BJ (cell line): ENCODE data around the gene TMEM236. TPM values are rescaled to one million over a fixed set of nuclear protein-coding genes. Genes with fewer than 3 reads are reported as not detected.

Experiments used
- CTCF ChIA-PET: fragments of 350-600 bp; formaldehyde crosslinking; extraction: SDS; loops from one replicate; lab custom pipeline; 2021; ENCODE audit warnings: antibody characterized with exemption, inconsistent platforms; lab: Yijun Ruan, JAX
- POLR2A ChIA-PET: fragments of 300-600 bp; sonication (Branson Sonifier 250); formaldehyde crosslinking; extraction: SDS; loops from one replicate; lab custom pipeline; 2021; ENCODE audit warnings: antibody characterized with exemption; lab: Charles Lee
- DNase-seq: peaks from one replicate; pipeline ENCODE4 v3.0.0-alpha.2; 2011; ENCODE audit warnings: low read depth
- H3K27me3 ChIP-seq: 2 replicates; pipeline ENCODE4 v1.6.0; 2011; ENCODE audit warnings: low read length; ENCODE audit not compliant: control insufficient read depth, insufficient read depth
- H3K36me3 ChIP-seq: 2 replicates; pipeline ENCODE4 v1.5.1; 2011; ENCODE audit warnings: low read length; ENCODE audit not compliant: control insufficient read depth, insufficient read depth
- H3K4me3 ChIP-seq: 2 replicates; pipeline ENCODE4 v1.5.1; 2011; ENCODE audit warnings: low read depth, mild to moderate bottlenecking, control low read depth, low read length
- polyA plus RNA-seq: library from polyadenylated mRNA; depleted of rRNA; stranded (reverse); fragments of >200 nt; gene quantifications from 2 replicates; pipeline ENCODE4 v1.2.3, GENCODE V29; 2011
- TF ChIP-seq, protein P1 (sequence below): IDR thresholded peaks from 2 replicates; pipeline ENCODE4 v1.5.1; 2011; ENCODE audit warnings: low read depth, mild to moderate bottlenecking, control low read depth, inconsistent platforms, low read length, moderate library complexity; ENCODE audit not compliant: insufficient read depth

TMEM236 gene
- polyA plus RNA-seq, 1 experiment: 0.02 TPM

DNA sequence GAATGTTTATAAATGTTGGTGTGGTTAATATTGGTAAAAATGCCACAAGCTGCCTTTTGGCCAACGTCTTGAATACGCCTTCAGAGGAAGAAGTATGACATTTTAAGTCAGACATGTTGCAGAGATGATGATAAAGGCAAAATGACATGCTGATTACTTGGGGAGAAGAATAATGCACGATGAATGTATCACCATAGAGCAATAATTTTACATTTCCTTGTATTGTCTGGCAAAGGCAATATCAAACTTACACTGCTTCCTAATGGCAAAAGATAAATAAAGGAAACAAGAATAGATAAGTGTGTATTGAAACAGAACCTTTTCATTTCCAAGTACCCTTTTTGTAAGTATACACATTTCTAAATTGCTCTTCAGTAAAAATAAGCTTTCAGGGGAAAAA, 65.8 kb downstream of the TMEM236 start:
- Histone ChIP-seq H3K27me3 (no peaks in the 10 kb centered on the region), H3K36me3 (no peaks in the 10 kb centered on the region), H3K4me3 (no peak overlapping the region)
- no peak for DNase-seq
- CTCF ChIA-PET: no interaction called here
- POLR2A ChIA-PET: no interaction called here
- TF ChIP-seq, protein P1, sequence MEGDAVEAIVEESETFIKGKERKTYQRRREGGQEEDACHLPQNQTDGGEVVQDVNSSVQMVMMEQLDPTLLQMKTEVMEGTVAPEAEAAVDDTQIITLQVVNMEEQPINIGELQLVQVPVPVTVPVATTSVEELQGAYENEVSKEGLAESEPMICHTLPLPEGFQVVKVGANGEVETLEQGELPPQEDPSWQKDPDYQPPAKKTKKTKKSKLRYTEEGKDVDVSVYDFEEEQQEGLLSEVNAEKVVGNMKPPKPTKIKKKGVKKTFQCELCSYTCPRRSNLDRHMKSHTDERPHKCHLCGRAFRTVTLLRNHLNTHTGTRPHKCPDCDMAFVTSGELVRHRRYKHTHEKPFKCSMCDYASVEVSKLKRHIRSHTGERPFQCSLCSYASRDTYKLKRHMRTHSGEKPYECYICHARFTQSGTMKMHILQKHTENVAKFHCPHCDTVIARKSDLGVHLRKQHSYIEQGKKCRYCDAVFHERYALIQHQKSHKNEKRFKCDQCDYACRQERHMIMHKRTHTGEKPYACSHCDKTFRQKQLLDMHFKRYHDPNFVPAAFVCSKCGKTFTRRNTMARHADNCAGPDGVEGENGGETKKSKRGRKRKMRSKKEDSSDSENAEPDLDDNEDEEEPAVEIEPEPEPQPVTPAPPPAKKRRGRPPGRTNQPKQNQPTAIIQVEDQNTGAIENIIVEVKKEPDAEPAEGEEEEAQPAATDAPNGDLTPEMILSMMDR: no peak

DNA sequence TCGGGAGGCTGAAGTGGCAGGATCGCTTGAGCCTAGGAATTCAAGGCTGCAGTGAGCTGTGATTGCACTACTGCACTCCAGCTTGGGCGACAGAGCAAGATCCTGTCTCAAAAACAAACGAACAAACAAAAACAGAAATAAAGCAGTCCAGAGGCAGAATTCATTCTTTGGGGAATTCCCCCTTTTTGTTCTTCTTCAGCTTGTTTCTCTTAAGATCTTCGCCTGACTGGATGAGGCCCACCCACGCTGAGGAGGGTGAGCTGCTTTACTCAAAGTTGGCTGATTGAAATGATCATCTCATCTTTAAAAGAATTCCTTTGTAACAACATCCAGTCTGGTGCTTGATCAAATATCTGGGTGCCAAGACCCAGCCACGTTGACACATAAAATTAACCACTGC, 67.8 kb downstream of the TMEM236 start:
- TF ChIP-seq, protein P1: no peak
- ChIA-PET CTCF (no interaction called here), POLR2A (no interaction called here)
- no peaks in the 10 kb centered on the region for H3K36me3 ChIP-seq
- no peak overlapping the region for H3K4me3 ChIP-seq
- H3K27me3 ChIP-seq: no peaks in the 10 kb centered on the region
- DNase-seq: no peak

DNA sequence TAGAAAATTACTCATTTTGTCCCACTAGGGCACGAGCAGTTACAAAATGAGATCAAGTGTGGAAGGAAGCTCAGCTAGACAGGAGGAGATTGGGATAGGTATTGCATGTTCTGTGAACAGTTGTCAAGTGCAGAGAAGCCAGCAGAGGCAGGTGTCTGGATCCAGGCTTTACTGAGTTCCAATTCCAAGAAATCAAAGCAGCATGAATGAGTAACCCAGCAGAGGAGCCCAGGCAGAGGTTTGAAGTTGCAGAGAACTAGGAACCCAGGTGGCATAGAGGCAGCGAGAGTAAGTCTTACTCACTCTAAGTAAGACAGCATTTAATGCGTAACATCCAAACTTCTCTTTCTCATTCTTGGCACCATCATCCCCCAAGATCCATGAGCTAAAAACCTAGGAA, 68.9 kb downstream of the TMEM236 start:
- TF ChIP-seq, protein P1: no peak
- Histone ChIP-seq H3K27me3 (no peaks in the 10 kb centered on the region), H3K36me3 (no peaks in the 10 kb centered on the region), H3K4me3 (no peak overlapping the region)
- POLR2A ChIA-PET: no interaction called here
- CTCF ChIA-PET: interaction anchor here (0.9 to 1.3 kb wide), 2 partner anchors 12 to 20 kb away, joined by 3 to 5 read pairs; partner anchors contain the start of gene MRC1
- no peak for DNase-seq

DNA sequence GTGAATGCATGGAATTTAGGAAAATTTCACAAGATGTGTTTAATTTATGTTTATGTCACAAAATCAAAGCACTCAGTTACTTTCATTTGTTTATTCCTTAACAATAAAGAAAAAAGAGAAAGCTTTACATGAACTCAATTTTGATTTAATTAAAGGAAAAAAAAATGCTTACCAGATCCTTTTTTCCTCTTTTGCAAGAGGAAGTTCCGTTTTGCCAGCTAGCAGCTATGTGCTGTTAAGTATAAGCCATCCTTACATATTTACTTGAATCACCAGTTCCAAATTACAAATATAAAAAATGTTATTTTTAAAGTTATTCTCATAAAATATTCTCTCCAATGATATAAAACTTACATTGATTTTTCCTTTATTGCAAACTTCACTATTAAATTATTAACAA, 69.9 kb downstream of the TMEM236 start:
- ChIA-PET POLR2A (no interaction called here), CTCF (interaction anchor here (1.1 to 1.3 kb wide), 2 partner anchors 16 to 21 kb away, joined by 3 read pairs; no protein-coding TSS in a partner anchor)
- Histone ChIP-seq H3K27me3 (no peaks in the 10 kb centered on the region), H3K36me3 (no peaks in the 10 kb centered on the region), H3K4me3 (no peak overlapping the region)
- TF ChIP-seq, protein P1: no peak
- no peak for DNase-seq

DNA sequence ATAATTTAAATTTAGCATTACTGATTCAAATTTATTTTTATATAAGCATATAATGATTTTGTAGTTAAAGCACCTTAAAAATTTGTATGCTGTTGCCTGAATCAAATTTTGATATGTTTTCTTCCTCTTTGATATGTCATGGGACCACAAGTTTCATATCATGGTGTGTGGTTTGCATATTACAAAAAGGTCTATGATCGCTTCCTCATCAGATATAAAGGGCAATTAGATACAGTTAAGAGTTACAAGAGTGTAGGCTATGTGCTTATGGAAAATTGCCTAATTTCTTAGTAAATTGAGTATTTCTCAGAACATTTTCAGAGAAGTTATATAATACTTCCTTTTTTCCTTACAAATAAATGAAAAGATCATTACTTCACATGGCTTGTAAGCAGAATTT, 79.3 kb downstream of the TMEM236 start:
- H3K36me3 ChIP-seq: no peaks in the 10 kb centered on the region
- no peak for DNase-seq
- TF ChIP-seq, protein P1: no peak
- H3K27me3 ChIP-seq: 0 out of 2 replicates have a peak, but pooled peaks cover 2% of the 10 kb centered on the region
- CTCF ChIA-PET: no interaction called here
- no peak overlapping the region for H3K4me3 ChIP-seq
- POLR2A ChIA-PET: no interaction called here
